GM23248 (cell line): Measurements from ENCODE around the gene ZNF333.

ENCODE experiments used
- EZH2 ChIP-seq: fragments of 200-600 bp; sonication (generic); IDR thresholded peaks from 2 replicates; pipeline ENCODE4 v1.6.1; 2018; ENCODE audit warnings: antibody characterized with exemption, mild to moderate bottlenecking; ENCODE audit not compliant: insufficient read depth, poor library complexity, severe bottlenecking
- EZH2phosphoT487 ChIP-seq: fragments of 200-600 bp; sonication (generic); IDR thresholded peaks from 2 replicates; pipeline ENCODE4 v1.6.1; 2018; ENCODE audit warnings: antibody characterized with exemption, moderate library complexity, mild to moderate bottlenecking, low read depth; ENCODE audit not compliant: insufficient read depth

DNA sequence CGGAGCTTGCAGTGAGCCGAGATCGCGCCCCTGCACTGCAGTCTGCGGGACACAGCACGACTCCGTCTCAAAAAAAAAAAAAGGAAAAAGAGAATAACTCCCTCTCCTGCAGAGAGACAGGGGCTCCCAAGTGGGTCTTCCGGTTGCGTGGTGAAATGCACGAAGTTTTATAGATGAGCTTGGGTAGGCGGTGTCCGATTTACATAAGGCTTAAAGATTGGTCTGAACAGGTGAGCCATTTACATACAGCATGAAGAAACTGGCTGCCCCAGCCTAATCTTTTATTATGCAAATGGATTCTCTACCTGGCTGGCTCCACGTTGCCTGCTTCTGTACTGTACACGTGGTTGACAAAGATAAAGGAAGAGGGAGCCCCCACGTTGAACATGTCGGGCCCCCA is 69.0 kb downstream of the ZNF333 start:
- TF ChIP-seq EZH2 (no peak), EZH2phosphoT487 (no peak)
